WTC11 (cell line): ENCODE data around the gene KIF13A.

Experiments used
- CTCF ChIP-seq: fragments of 200-600 bp; IDR thresholded peaks from 2 replicates; pipeline ENCODE4 v1.8.0; 2022; ENCODE audit warnings: antibody characterized with exemption
- MLX ChIP-seq: sonication (generic); formaldehyde crosslinking; IDR thresholded peaks from 2 replicates; pipeline ENCODE4 v1.8.1; 2023; ENCODE audit warnings: mild to moderate bottlenecking, missing genetic modification reagents, moderate library complexity
- SOX15 ChIP-seq: fragments of 250-450 bp; sonication (Bioruptor Pico); IDR thresholded peaks from 2 replicates; pipeline ENCODE4 v1.9.0; 2021; ENCODE audit warnings: mild to moderate bottlenecking
- SP1 ChIP-seq: sonication (generic); formaldehyde crosslinking; conservative IDR thresholded peaks from 2 replicates; pipeline ENCODE4 v1.8.1; 2022; ENCODE audit warnings: missing genetic modification reagents
- TCF7 ChIP-seq: sonication (generic); formaldehyde crosslinking; IDR thresholded peaks from 2 replicates; pipeline ENCODE4 v1.8.0; 2022; ENCODE audit warnings: mild to moderate bottlenecking, low read depth, missing genetic modification reagents, moderate library complexity
- TP53 ChIP-seq: sonication (generic); formaldehyde crosslinking; IDR thresholded peaks from 2 replicates; pipeline ENCODE4 v1.8.1; 2023; ENCODE audit warnings: mild to moderate bottlenecking, missing genetic modification reagents
- USF1 ChIP-seq: sonication (generic); formaldehyde crosslinking; IDR thresholded peaks from 2 replicates; pipeline ENCODE4 v1.8.0; 2022; ENCODE audit warnings: mild to moderate bottlenecking, missing genetic modification reagents
- USF2 ChIP-seq: sonication (generic); formaldehyde crosslinking; IDR thresholded peaks from 2 replicates; pipeline ENCODE4 v1.8.1; 2023; ENCODE audit warnings: mild to moderate bottlenecking, missing genetic modification reagents, moderate library complexity

GRCh38 chr6:17885889-17886576, 101.4 kb downstream of the KIF13A start:
- no peak for TF ChIP-seq CTCF
- TF ChIP-seq USF2, result no peak
- TF ChIP-seq MLX (CRISPR knock-in tag), result no peak
- no peak for TF ChIP-seq SOX15 (CRISPR knock-in tag)
- no peak for TF ChIP-seq TP53 (CRISPR knock-in tag)
- no peak for TF ChIP-seq SP1 (CRISPR knock-in tag)
- TF ChIP-seq USF1 (CRISPR knock-in tag), result no peak
- TF ChIP-seq TCF7 (CRISPR knock-in tag), result no peak
